Esophagus muscularis mucosa (tissue), 3 donors: Measurements from ENCODE around the gene CFB.

Source experiments
- POLR2A ChIP-seq: fragments of 450-650 bp; IDR thresholded peaks from one replicate; pipeline ENCODE4 v1.6.1; 2017; ENCODE audit warnings: antibody characterized with exemption, moderate library complexity, mild to moderate bottlenecking, low read depth
- TF ChIP-seq, protein P1 (sequence below), 3 experiments: fragments of 200-600 bp in 2 of 3; fragments of 450-650 bp in 1 of 3; sonication (generic) in 2 of 3; IDR thresholded peaks; one replicate each; pipeline ENCODE4 v1.5.1; 2017 to 2019; ENCODE audit warnings: antibody characterized with exemption in 3 of 3, mild to moderate bottlenecking in 2 of 3, moderate library complexity in 1 of 3

DNA sequence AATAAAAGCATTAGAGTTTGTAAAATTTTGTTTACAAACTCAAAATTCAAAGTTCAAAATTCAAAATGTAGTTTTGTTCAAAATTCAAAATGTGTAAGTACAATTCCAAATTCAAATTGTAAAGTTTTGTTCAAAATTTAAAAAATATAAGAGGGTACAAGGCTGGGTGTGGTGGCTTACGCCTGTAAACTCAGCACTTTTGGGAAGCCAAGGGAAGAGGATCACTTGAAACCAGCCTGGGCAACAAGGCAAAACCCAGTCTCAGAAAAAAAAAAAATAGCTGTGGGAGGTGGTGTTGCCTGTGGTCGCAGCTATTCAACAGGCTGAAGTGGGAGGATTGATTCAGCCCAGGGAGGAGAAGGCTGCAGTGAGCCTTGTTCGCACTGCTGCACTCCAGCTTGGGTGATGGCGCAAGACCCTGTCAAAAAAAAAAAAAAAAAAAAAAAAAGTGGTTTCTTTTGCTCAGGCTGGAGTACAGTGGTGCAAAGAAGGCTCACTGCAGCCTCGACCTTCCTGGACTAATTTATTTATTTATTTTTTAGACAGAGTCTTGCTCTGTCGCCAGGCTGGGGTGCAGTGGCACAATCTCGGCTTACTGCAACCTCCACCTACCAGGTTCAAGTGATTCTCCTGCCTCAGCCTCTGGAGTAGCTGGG, 38.6 kb upstream of the CFB start:
- TF ChIP-seq, protein P1, sequence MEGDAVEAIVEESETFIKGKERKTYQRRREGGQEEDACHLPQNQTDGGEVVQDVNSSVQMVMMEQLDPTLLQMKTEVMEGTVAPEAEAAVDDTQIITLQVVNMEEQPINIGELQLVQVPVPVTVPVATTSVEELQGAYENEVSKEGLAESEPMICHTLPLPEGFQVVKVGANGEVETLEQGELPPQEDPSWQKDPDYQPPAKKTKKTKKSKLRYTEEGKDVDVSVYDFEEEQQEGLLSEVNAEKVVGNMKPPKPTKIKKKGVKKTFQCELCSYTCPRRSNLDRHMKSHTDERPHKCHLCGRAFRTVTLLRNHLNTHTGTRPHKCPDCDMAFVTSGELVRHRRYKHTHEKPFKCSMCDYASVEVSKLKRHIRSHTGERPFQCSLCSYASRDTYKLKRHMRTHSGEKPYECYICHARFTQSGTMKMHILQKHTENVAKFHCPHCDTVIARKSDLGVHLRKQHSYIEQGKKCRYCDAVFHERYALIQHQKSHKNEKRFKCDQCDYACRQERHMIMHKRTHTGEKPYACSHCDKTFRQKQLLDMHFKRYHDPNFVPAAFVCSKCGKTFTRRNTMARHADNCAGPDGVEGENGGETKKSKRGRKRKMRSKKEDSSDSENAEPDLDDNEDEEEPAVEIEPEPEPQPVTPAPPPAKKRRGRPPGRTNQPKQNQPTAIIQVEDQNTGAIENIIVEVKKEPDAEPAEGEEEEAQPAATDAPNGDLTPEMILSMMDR (IDR thresholded peaks at IDR 0.05): no peak
- TF ChIP-seq POLR2A: no peak
